ACC112 (cell line): ENCODE results near the gene LAMTOR2.
"Not testable (repeated sequence)": the region's sequence is repeated elsewhere in the genome, so short reads cannot be mapped to it uniquely, and the experiment has no call there.

Experiments used
- H2AFZ ChIP-seq: fragments of 200-600 bp; sonication (generic); one replicate; pipeline ENCODE4 v1.6.0; 2017; ENCODE audit warnings: antibody characterized with exemption, low read length; ENCODE audit not compliant: unreplicated experiment
- H3K27ac ChIP-seq: fragments of 200-600 bp; sonication (generic); 2 replicates; pipeline ENCODE4 v1.5.1; 2014; ENCODE audit warnings: low read depth, mild to moderate bottlenecking, antibody characterized with exemption, low read length, moderate library complexity
- H3K27me3 ChIP-seq: fragments of 200-600 bp; sonication (generic); 2 replicates; pipeline ENCODE4 v1.6.1; 2014; ENCODE audit warnings: mild to moderate bottlenecking, antibody characterized with exemption, low read length, moderate library complexity, mixed read lengths; ENCODE audit not compliant: insufficient read depth
- H3K36me3 ChIP-seq: fragments of 200-600 bp; sonication (generic); 2 replicates; pipeline ENCODE4 v1.6.1; 2016; ENCODE audit warnings: mild to moderate bottlenecking, antibody characterized with exemption, low read length, moderate library complexity, mixed read lengths; ENCODE audit not compliant: insufficient read depth
- H3K4me1 ChIP-seq: fragments of 200-600 bp; sonication (generic); one replicate; pipeline ENCODE4 v1.6.1; 2016; ENCODE audit warnings: low read length, mixed read lengths; ENCODE audit not compliant: insufficient read depth, unreplicated experiment, control insufficient read depth
- H3K4me3 ChIP-seq: fragments of 200-600 bp; sonication (generic); 2 replicates; pipeline ENCODE4 v1.5.1; 2014; ENCODE audit warnings: mild to moderate bottlenecking, low read depth, low read length
- H3K79me2 ChIP-seq: fragments of 200-600 bp; sonication (generic); one replicate; pipeline ENCODE4 v1.6.0; 2016; ENCODE audit warnings: low read length; ENCODE audit not compliant: control insufficient read depth, unreplicated experiment, insufficient read depth

The LAMTOR2 gene

DNA sequence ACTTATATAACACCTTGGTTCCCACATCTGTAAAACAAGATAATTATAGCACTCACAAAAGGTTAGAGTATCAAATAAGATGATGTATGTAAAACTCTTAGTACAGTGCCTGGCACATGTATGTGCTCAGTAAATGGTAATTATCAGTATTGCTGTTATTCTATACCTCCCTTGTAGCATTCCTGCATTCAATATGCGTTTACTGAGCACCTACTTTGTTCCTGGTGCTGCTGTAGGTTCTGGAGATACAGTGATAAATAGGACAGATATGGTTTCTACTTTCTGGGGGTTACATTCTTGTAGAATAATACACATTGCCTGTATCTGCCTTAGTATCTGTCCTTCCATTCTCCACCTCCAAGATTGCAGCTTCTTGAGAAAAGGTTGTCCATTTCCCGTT is 32.6 kb upstream of the LAMTOR2 start:
- Histone ChIP-seq H3K27me3 (no peaks in the 10 kb centered on the region), H3K27ac (no peak overlapping the region), H3K79me2 (peaks cover 20% of the 10 kb centered on the region), H3K36me3 (peaks cover 7% of the 10 kb centered on the region), H2AFZ (peak overlapping the region; percentile 45), H3K4me3 (no peak overlapping the region), H3K4me1 (peaks cover 4% of the 10 kb centered on the region)

DNA sequence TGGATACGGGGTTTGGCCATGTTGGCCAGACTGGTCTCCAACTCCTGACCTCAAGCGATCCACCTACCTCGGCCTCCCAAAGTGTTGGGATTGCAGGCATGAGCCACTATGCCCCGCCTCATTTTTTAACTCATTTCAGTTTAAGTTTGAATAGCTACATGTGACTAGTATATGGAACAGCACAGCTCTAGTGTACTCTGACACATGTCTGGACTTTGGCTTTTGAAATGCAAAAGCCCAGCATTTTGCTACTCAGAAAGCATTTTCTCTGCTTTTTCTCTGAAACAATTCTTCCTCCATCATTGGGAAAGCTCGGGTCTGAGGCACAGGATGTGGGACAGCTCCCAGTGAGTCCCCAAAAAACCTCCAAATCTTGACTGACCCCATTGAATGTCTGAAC is 29.8 kb upstream of the LAMTOR2 start:
- no peak overlapping the region for H3K27ac ChIP-seq
- peaks cover 8% of the 10 kb centered on the region for H3K79me2 ChIP-seq

GRCh38 chr1:156025876-156026275 is 28.7 kb upstream of the LAMTOR2 start:
- no peak overlapping the region for H3K27ac ChIP-seq
- no peaks in the 10 kb centered on the region for H3K79me2 ChIP-seq
- H2AFZ ChIP-seq, result no peak overlapping the region
- H3K27me3 ChIP-seq, result no peaks in the 10 kb centered on the region
- no peaks in the 10 kb centered on the region for H3K36me3 ChIP-seq
- H3K4me3 ChIP-seq, result no peak overlapping the region
- H3K4me1 ChIP-seq, result no peaks in the 10 kb centered on the region

More for the DNA sequence above, 29.8 kb upstream of the LAMTOR2 start:
- H3K4me1 ChIP-seq, result peaks cover under 1% of the 10 kb centered on the region
- H3K4me3 ChIP-seq, result no peak overlapping the region
- H2AFZ ChIP-seq, result no peak overlapping the region
- no peaks in the 10 kb centered on the region for H3K36me3 ChIP-seq
- H3K27me3 ChIP-seq, result no peaks in the 10 kb centered on the region

- no peak overlapping the region for H2AFZ ChIP-seq
- no peaks in the 10 kb centered on the region for H3K27me3 ChIP-seq
- no peaks in the 10 kb centered on the region for H3K79me2 ChIP-seq
- H3K36me3 ChIP-seq, result no peaks in the 10 kb centered on the region
- H3K27ac ChIP-seq, result no peak overlapping the region
- H3K4me3 ChIP-seq, result no peak overlapping the region
- no peaks in the 10 kb centered on the region for H3K4me1 ChIP-seq
Measured at GRCh38 chr1:156026588-156026987, 28.0 kb upstream of the LAMTOR2 start.

DNA sequence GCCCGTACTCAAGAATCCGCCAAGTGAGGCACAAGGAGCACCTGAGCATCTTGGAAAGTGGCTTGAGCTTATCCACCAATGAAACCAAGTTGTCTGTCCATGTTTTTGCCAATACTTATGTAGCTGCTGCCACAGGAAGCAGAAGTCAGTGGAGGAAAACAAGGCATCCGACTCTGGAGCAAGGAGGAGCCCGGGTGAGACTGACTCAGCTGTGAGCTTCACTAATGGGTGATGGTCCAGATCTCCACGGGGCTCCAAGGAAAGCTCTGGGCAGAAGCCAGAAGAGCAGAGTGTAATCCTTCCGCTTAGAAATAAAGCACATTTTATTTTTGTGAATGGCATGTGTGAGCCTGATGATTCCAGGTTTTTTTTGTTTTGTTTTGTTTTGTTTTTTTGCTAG is 21.6 kb upstream of the LAMTOR2 start:
- Histone ChIP-seq H3K4me3 (no peak overlapping the region), H3K27me3 (no peaks in the 10 kb centered on the region), H3K36me3 (no peaks in the 10 kb centered on the region), H3K79me2 (no peaks in the 10 kb centered on the region), H2AFZ (no peak overlapping the region), H3K4me1 (no peaks in the 10 kb centered on the region), H3K27ac (no peak overlapping the region)

DNA sequence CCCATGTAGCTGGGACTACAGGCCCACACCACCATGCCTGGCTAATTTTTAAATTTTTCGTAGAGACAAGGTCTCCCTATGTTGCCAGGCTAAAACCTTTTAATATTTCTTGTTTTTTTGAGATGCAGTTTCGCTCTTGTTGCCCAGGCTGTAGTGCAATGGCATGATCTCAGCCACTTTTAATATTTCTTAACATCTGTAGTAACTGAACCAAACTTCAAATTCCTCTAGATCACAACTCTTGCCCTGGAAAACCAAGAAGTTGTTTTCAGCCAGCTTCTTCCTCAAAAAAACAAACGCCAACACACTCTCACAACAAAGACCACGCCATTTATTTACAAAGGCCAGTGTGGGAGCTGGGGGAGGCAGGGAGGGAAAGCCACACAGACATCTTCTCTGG is 19.6 kb upstream of the LAMTOR2 start:
- not testable (repeated sequence) for H3K79me2 ChIP-seq, H3K4me3 ChIP-seq, H3K27me3 ChIP-seq, H2AFZ ChIP-seq, H3K27ac ChIP-seq, H3K4me1 ChIP-seq, H3K36me3 ChIP-seq

- Histone ChIP-seq H3K27me3 (no peaks in the 10 kb centered on the region), H3K4me1 (peaks cover 12% of the 10 kb centered on the region), H3K36me3 (no peaks in the 10 kb centered on the region), H3K79me2 (no peaks in the 10 kb centered on the region), H3K4me3 (no peak overlapping the region), H3K27ac (no peak overlapping the region), H2AFZ (no peak overlapping the region)
Measured at GRCh38 chr1:156042828-156043227, 11.8 kb upstream of the LAMTOR2 start.

DNA sequence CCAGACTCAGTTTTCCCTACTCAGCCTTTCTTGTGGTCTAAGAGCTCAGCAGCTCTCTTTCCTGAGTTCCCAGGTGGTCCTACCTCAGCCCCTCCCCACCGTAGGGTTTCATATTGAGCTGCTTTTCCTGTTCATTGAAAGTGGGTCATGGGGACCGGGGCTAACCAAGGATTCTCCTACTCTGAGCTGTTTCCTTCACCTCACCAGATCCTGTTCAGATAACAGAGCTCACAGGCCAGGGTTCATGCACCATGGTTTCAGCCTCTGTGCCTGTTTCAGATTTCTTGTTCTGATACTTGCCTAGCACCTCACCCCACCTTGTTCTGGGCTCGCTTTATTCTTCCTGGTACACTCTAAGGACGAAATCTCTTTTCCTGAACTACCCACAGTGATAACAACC is 9.5 kb upstream of the LAMTOR2 start:
- no peak overlapping the region for H2AFZ ChIP-seq
- no peak overlapping the region for H3K4me3 ChIP-seq
- H3K36me3 ChIP-seq, result peaks cover 8% of the 10 kb centered on the region; the same call in 1 of the 2 replicates
- H3K27me3 ChIP-seq, result no peaks in the 10 kb centered on the region
- no peaks in the 10 kb centered on the region for H3K79me2 ChIP-seq
- H3K27ac ChIP-seq, result no peak overlapping the region
- H3K4me1 ChIP-seq, result peaks cover 12% of the 10 kb centered on the region

- Histone ChIP-seq H3K4me3 (no peak overlapping the region), H3K79me2 (peaks cover 7% of the 10 kb centered on the region), H3K36me3 (peaks cover 11% of the 10 kb centered on the region; the same call in 1 of the 2 replicates), H2AFZ (no peak overlapping the region), H3K27me3 (no peaks in the 10 kb centered on the region), H3K27ac (no peak overlapping the region), H3K4me1 (no peaks in the 10 kb centered on the region)
Measured at GRCh38 chr1:156048663-156049258, 5.8 kb upstream of the LAMTOR2 start.

- H3K27ac ChIP-seq, result no peak overlapping the region
- peaks cover 11% of the 10 kb centered on the region; the same call in 1 of the 2 replicates for H3K36me3 ChIP-seq
- peaks cover 14% of the 10 kb centered on the region for H3K79me2 ChIP-seq
- H3K4me3 ChIP-seq, result no peak overlapping the region
- peaks cover under 1% of the 10 kb centered on the region for H3K4me1 ChIP-seq
- H2AFZ ChIP-seq, result no peak overlapping the region
- H3K27me3 ChIP-seq, result no peaks in the 10 kb centered on the region
Measured at GRCh38 chr1:156050376-156050775, 4.2 kb upstream of the LAMTOR2 start.

- Histone ChIP-seq H3K4me1 (peaks cover 7% of the 10 kb centered on the region), H3K27me3 (no peaks in the 10 kb centered on the region), H2AFZ (no peak overlapping the region), H3K79me2 (peaks cover 19% of the 10 kb centered on the region), H3K36me3 (peaks cover 11% of the 10 kb centered on the region; the same call in 1 of the 2 replicates), H3K27ac (no peak overlapping the region), H3K4me3 (no peak overlapping the region)
Measured at GRCh38 chr1:156051011-156051725, 3.4 kb upstream of the LAMTOR2 start.
